Measurements from ENCODE around the gene FRMPD3. TPM values are rescaled to one million over a fixed set of nuclear protein-coding genes. Genes with fewer than 3 reads are reported as not detected.

The FRMPD3 gene
- total and polyA plus RNA-seq, 2 experiments from 2014 or later, result 0.11 to 1.4 TPM

GRCh38 chrX:107447642-107448041, 1.8 kb upstream of the FRMPD3 start:
- H3K27me3 Mint-ChIP-seq (ENCODE audit: insufficient read depth, low read depth, poor library complexity), result peaks cover 22% of the 10 kb centered on the region
- peaks cover 29% of the 10 kb centered on the region for H3K27me3 ChIP-seq (ENCODE audit: insufficient read depth)
- DNase-seq (ENCODE audit: low spot score) (no peak), ATAC-seq (no peak)
- no peaks in the 10 kb centered on the region for H3K36me3 Mint-ChIP-seq (ENCODE audit: low read depth)
- H3K4me1 ChIP-seq (ENCODE audit: insufficient read depth), result peaks cover 11% of the 10 kb centered on the region; the same call in 1 of the 2 replicates
- H4K20me1 ChIP-seq (replicated peaks; ENCODE audit: insufficient read depth), result no peaks in the 10 kb centered on the region
- H3K4me1 Mint-ChIP-seq, result peaks cover 41% of the 10 kb centered on the region
- no peaks in the 10 kb centered on the region for H3K9me3 Mint-ChIP-seq
- no peak overlapping the region for H3K4me3 Mint-ChIP-seq
- H3K4me3 ChIP-seq, result no peak overlapping the region
- TF ChIP-seq CREB1 (CRISPR knock-in tag; IDR thresholded peaks at IDR 0.05; ENCODE audit: low read depth), result no peak
- no peak for TF ChIP-seq JUNB (IDR thresholded peaks at IDR 0.05; ENCODE audit: unreplicated experiment)
- TF ChIP-seq REST (IDR thresholded peaks at IDR 0.05; ENCODE audit: unreplicated experiment), result no peak
- TF ChIP-seq ZNF114 (CRISPR knock-in tag; IDR thresholded peaks at IDR 0.05), result no peak
- TF ChIP-seq ZNF331 (CRISPR knock-in tag; IDR thresholded peaks at IDR 0.05; ENCODE audit: low read depth), result no peak
- no peak for TF ChIP-seq EZH2phosphoT487 (IDR thresholded peaks at IDR 0.05; ENCODE audit: unreplicated experiment)
- TF ChIP-seq NANOG (IDR thresholded peaks at IDR 0.05; ENCODE audit: borderline replicate concordance), result no peak
- no peak for TF ChIP-seq STAT1 (IDR thresholded peaks at IDR 0.05; ENCODE audit: unreplicated experiment)
- TF ChIP-seq CTCF (conservative IDR thresholded peaks at IDR 0.05; ENCODE audit: low read depth in 2 of 2), result no peak
- no peak for TF ChIP-seq POLR2AphosphoS5 (IDR thresholded peaks at IDR 0.05; ENCODE audit: low read depth)
- no peak for TF ChIP-seq EZH2 (IDR thresholded peaks at IDR 0.05; ENCODE audit: low read depth, unreplicated experiment)
- no peak for TF ChIP-seq ETS1 (IDR thresholded peaks at IDR 0.05)
- no peak for TF ChIP-seq ZNF462 (CRISPR knock-in tag; IDR thresholded peaks at IDR 0.05)
- H3F3A ChIP-seq (replicated peaks; ENCODE audit: low read depth), result no peaks in the 10 kb centered on the region
- H3K9me2 ChIP-seq (ENCODE audit: insufficient read depth), result no peaks in the 10 kb centered on the region
- H3K79me2 ChIP-seq (replicated peaks; ENCODE audit: insufficient read depth), result no peaks in the 10 kb centered on the region
- H2AFZ ChIP-seq, result no peak overlapping the region
- no peak overlapping the region for H3K27ac ChIP-seq (ENCODE audit: low read depth)
- H3K36me3 ChIP-seq (ENCODE audit: insufficient read depth), result no peaks in the 10 kb centered on the region
- H3K27ac Mint-ChIP-seq, result no peak overlapping the region
- no peak overlapping the region for H3K4me2 ChIP-seq

Measured in GM23338 (cell line).